HG03066 (cell line): ENCODE measurements around the gene AGPAT2.

Experiments
- ATAC-seq: cut with Tn5 transposase; IDR thresholded peaks from one replicate; pipeline ENCODE4 v1.9.1; 2021; ENCODE audit warnings: low read depth; ENCODE audit not compliant: unreplicated experiment

The AGPAT2 gene

DNA sequence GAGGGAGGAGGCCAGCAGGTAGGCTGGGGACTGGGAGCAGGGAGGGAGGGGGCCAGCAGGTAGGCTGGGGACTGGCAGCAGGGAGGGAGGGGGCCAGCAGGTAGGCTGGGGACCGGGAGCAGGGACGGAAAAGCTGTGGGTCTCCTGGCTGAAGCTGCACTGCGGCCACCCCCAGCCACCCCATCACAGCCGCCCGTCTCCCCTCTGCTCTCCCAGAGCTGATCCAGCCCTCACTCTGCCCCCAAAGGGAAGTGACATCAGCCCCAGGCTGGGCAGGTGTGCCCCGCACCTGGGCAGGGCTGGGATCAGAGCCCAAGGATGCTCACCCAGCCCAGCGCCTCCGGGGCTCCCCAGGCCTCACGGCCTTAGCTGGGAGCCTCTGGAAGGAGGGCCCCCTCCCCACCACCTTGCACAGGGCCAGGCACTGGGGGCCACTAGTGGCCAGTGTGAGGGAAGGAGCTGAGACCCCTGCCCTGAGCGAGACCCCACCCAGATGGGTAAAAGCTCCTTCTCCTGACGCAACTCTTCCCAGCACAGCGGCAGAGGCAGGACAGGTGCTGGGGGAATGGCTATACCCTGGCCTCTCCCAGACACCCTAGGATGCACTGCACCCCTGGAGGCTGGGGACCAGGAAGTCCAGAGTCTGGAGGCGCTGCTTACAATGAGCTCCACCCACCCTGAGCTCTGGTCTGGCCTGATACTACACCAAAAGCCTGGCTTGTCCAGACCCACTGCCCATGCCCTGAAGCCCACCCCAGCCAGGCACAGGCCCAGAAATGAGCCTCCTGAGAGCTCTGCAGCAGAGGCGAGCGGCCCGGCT, 11.6 kb downstream of the AGPAT2 start:
- no peak for ATAC-seq

DNA sequence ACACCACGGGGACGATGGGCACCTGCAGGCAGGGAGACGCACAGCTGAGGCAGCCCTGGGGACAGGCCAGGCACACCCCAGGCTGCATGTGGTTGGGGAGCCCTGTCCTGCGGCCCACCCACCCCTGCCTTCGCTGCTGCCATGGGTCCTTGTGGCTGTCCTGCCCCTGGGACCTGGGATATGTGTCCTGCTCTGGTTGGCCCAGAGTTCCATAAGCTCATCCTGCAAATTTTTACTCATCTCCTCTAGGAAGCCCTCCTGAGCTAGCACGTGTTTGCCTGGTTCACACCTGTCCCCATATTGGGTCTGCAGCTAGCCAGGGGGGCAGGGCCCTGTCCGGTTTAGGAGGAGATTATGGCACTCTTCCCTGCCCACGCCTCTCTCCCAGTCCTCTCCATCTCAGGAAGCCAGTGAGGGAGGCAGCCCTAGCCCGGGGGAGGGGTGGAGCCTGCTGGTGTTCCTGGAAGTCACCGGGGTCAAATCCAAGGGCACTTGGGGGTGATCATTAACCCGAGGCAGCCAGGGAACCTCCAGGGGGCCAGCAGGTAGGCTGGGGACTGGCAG, 12.4 kb downstream of the AGPAT2 start:
- ATAC-seq = no peak

DNA sequence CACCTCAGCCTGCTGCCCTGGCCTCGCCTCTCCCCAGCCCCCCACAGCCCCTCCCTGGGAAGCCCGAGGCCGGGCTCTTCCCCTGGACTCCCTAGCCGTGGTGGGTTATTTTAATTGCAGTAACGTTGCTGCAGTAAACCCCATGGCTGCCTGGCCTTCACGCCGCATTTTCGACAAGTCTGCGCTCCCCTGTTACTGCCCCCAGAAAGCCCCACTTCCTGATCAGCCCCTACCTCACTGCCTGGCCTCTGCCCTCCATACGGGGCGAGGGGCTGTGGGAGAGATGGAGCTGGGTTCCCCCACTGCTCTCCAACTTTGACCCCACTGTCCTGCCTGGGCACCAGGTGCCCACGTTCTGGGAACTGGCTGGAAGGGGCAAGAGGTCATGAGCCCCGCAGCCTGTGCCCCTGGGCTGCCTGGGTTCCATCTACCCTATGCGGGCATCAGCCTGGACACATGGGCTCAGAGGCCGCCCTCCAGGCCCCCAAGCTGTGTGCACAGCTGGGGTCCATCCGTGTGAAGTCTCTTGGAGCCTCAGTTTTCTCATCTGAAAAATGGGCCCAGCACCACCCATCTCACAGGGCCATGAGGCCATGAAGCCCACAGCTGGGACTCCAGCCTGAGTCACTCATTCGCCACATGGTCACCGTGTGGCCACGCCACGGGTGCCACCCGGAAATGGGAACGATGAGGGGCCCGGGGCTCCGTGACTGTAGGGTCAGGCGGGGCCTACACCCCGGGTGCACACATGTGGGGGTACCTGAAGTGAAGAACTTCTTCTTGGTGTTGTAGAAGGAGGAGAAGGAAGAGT, 13.1 kb downstream of the AGPAT2 start:
- no peak for ATAC-seq

DNA sequence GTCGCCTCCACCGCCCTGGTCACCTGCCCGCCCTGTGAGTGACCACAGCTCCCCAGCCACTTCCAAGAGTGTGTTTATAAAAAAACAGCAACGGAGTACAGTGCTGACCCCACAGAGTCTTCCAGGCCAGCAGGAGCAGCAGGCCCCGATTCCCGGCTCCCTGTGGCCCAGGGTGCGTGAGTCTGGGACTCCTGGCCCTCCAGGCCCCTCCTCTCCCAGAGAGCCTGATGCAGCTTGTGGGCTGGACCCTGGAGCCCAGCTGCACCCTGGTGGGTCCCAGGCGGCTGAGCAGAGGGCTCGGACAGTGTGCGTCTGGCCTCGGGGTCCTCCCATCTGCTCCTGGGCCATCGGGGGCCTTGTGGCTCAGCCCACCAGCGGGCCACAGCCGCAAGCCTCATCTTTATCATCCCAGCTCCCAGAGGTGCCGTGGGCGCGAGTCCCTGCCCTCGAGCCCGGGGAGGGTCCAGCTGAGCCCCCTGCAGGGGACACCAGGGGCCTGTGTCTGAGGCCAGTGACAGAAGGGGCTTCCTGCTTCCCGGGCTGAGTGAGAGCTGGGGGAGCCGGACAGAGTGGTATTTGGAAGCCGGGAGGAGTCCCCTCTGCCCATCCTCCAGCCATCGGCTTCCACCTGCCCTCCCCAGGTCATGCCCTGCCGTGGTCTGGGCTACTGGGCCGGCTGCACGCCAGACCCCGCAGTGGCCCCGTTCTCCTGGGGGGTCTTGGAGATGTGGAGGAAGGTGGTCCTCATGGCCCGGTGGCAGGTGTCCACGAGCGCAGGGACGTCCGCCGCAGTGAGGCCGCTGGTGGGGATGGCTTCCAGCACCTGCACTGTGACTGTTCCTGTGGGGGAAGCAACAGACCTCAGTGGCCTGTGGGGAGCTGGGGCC, 13.9 kb downstream of the AGPAT2 start:
- ATAC-seq = no peak

DNA sequence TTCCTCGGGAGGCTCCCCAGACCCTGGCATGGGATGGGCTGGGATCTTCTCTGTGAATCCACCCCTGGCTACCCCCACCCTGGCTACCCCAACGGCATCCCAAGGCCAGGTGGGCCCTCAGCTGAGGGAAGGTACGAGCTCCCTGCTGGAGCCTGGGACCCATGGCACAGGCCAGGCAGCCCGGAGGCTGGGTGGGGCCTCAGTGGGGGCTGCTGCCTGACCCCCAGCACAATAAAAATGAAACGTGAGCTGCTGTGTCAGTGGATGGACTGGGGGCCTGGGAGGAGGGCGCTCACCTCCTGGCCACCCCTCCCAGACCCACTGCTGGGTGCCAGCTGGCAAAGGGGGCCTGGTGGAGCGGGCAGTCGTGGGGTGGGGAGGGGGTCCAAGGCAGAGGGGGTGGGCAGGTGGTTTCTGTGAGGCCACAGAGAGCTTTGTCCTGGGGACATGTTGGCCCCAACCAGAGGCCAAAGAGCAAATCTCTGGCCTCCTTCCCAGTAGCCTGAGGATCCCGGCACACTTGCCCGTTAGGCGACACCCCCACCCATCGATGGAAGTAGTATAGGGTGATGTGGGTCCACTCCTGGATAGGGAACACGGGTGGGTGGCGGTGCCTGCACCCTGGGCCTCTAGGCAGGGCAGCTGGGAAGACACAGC, 14.7 kb downstream of the AGPAT2 start:
- ATAC-seq = no peak

DNA sequence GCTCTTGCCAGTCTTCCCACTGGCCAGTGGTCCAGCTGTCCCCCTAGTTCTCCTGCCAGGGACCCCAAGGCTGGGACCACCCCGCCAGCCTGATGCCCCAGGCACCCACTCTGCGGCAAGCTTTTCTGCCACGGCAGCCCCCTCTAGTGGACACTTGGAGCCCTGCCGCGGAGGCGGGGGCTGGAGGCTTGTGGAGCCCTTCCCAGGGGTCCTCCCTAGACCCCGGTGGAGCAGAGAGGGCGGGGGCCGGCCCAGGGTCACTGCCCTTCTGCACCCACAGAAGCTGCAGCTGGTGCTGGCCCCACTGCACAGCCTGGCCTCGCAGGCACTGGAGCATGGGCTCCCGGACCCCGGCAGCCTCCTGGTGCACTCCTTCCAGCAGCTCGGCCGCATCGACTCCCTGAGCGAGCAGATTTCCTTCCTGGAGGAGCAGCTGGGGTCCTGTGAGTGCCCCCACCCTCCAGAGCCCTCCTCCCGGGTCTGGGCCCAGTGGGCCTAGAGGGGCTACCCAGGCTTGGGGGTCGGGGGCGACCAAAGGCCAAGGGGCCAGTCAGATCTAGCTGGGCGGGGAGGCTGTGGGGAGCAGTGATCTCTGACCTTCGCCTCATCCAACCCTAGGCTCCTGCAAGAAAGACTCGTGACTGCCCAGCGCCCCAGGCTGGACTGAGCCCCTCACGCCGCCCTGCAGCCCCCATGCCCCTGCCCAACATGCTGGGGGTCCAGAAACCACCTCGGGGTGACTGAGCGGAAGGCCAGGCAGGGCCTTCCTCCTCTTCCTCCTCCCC, 15.4 kb downstream of the AGPAT2 start:
- no peak for ATAC-seq

DNA sequence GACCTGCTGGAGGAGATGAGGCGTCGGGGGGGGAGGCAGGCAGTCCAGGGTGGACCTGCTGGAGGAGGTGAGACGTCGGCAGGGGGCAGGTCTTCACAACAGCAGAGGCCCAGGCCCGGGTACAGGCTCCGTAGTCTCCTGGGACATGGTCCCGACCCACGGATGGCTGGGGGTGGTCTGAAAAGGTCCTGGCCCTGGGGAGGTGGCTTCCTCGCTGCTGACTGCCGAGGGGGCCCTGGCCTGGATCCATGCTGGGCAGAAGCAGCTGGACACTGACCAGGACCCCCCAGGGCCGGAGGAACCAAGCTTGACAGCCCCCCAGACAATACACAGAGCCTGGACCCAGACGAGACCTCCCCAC, 16.0 kb downstream of the AGPAT2 start:
- no peak for ATAC-seq

DNA sequence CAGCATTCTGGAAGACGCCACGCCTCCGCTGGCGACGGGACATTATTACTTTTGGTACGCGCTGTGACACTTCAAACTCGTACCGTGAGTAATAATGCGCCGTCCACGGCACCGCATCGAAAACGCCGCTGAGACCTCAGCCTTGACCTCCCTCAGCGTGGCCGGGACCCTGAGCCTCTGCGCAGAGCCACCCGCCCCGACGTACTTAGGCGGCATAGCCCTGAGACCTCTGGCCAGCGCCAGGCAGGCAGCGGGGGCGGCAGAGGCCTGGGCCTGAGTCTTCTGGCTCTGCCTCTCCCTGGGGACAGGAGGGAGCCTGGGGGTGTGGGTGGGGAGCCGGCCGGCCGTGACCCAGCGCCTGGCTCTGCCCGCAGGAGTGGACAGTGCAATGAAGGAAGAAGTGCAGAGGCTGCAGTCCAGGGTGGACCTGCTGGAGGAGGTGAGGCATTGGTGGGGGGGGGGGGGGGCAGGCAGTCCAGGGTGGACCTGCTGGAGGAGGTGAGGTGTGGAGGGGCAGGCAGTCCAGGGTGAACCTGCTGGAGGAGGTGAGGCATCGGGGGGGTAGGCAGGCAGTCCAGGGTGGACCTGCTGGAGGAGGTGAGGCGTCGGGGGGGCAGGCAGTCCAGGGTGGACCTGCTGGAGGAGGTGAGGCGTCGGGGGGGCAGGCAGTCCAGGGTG, 16.5 kb downstream of the AGPAT2 start:
- ATAC-seq = no peak

GRCh38 chr9:136669791-136670464, 17.3 kb downstream of the AGPAT2 start:
- no peak for ATAC-seq

- no peak for ATAC-seq
Measured at GRCh38 chr9:136668983-136669790, 18.1 kb downstream of the AGPAT2 start.

DNA sequence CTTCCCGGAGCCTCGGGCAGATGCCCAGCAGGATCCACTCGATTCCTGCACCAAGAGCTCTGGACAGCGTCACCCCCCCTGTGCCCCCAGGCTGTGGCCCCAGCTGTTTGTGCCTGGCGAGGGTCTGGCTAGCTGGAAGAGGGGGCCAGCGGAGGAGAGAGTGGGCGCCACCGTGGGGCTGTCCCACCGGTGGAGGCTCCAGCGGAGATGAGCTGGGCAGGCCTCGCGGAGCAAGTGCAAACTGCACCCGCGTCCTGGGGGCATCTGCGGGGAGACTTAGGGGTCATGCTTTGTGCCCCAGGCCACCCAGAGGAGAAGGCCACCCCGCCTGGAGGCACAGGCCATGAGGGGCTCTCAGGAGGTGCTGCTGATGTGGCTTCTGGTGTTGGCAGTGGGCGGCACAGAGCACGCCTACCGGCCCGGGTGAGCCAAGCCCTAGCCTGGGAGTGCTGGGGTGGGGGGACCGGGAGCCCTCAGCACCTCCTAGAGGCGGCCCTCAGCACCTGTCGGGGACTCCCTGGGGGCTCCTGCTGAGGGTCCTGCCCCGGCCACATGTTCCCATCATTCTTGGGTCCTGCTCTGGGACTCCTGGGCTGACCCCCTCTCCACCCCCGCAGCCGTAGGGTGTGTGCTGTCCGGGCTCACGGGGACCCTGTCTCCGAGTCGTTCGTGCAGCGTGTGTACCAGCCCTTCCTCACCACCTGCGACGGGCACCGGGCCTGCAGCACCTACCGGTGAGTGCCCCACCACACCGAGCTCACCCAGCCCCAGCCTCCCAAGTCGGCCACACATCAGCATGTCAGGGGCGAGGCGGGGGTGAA, 19.1 kb downstream of the AGPAT2 start:
- ATAC-seq = no peak

GRCh38 chr9:136667214-136667939, 19.9 kb downstream of the AGPAT2 start:
- no peak for ATAC-seq

GRCh38 chr9:136666372-136667213, 20.7 kb downstream of the AGPAT2 start:
- ATAC-seq = no peak

DNA sequence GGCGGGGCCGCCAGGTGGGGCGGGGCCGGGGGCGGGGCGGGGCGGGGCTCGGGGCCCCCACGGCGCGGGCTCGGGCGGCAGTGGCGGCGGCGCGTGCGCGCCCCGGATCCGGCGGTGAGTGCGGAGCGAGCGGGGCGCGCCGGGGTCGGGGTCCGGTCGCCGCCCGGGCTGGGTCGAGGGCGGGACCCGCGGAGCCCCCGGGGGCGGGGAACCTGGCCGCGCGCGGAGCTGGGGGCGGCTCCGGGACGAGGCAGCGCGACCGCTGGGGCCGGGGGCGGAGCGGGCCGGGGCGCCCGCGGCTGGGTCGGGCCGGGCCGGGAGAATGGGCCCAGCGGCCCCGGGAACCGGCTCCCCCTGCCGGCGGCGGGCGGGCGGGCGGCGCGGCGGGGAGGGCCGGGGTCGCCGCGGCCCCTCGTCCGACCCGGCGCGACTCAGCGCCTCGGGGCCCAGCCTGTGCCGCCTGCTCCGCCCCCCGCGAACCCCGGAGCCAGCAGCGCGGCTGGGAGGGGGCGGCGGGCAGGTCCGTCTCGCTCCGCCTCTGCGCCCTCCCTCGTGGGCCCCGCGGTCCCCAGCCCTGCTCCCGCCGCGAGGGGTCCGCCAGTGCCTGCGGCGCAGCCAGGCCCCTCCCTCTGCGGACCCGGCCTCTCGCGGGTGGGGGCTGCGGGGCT, 21.4 kb downstream of the AGPAT2 start:
- ATAC-seq = no peak
